Progenitor cell of endocrine pancreas (in vitro differentiated cells): ENCODE data around the gene IFI6. TPM values are rescaled to one million over a fixed set of nuclear protein-coding genes. Genes with fewer than 3 reads are reported as not detected.
A peak's percentile ranks its signal among the peaks of the same experiment; 100 is the strongest.
"Not testable (repeated sequence)": the region's sequence is repeated elsewhere in the genome, so short reads cannot be mapped to it uniquely, and the experiment has no call there.

ENCODE experiments used
- DNase-seq: peaks from one replicate; pipeline ENCODE4 v3.0.0; 2021; ENCODE audit warnings: low spot score; ENCODE audit not compliant: unreplicated experiment
- H3K27ac Mint-ChIP-seq: 2 replicates; pipeline ENCODE4 v1.8.0; 2021; ENCODE audit warnings: mild to moderate bottlenecking, moderate library complexity, mixed read lengths
- H3K27me3 Mint-ChIP-seq: 2 replicates; pipeline ENCODE4 v1.8.0; 2021; ENCODE audit warnings: mixed read lengths
- H3K36me3 Mint-ChIP-seq: 2 replicates; pipeline ENCODE4 v1.8.0; 2022; ENCODE audit warnings: mixed read lengths; ENCODE audit not compliant: insufficient read depth
- H3K4me1 Mint-ChIP-seq: 2 replicates; pipeline ENCODE4 v1.8.0; 2021; ENCODE audit warnings: low read depth, mixed read lengths
- H3K4me3 Mint-ChIP-seq: 2 replicates; pipeline ENCODE4 v1.8.0; 2021; ENCODE audit warnings: low read depth, mild to moderate bottlenecking, moderate library complexity, mixed read lengths
- H3K9me3 Mint-ChIP-seq: 2 replicates; pipeline ENCODE4 v1.8.0; 2021; ENCODE audit warnings: low read depth, mixed read lengths
- CTCF ChIP-seq: fragments of 200-600 bp; sonication (generic); IDR thresholded peaks from one replicate; pipeline ENCODE4 v1.5.0; 2021; ENCODE audit warnings: antibody characterized with exemption, mild to moderate bottlenecking; ENCODE audit not compliant: unreplicated experiment
- total RNA-seq: library from RNA; stranded (reverse); gene quantifications from 2 replicates; pipeline ENCODE4 v1.2.1, GENCODE V29; 2021

The IFI6 gene
- total RNA-seq, 1 donor from 2014 or later: 4.4 TPM

GRCh38 chr1:27633640-27634176 is 38.3 kb downstream of the IFI6 start:
- no peak for DNase-seq
- Mint-ChIP-seq H3K9me3 (no peaks in the 10 kb centered on the region), H3K4me3 (peak overlapping the region; percentile 50), H3K4me1 (no peaks in the 10 kb centered on the region), H3K36me3 (no peaks in the 10 kb centered on the region), H3K27me3 (peaks cover 71% of the 10 kb centered on the region), H3K27ac (no peak overlapping the region)
- no peak for TF ChIP-seq CTCF

- no peak for DNase-seq
- Mint-ChIP-seq H3K4me3 (no peak overlapping the region), H3K36me3 (no peaks in the 10 kb centered on the region), H3K27ac (no peak overlapping the region), H3K9me3 (no peaks in the 10 kb centered on the region), H3K4me1 (no peaks in the 10 kb centered on the region), H3K27me3 (peaks cover 75% of the 10 kb centered on the region)
- no peak for TF ChIP-seq CTCF
Measured at GRCh38 chr1:27633298-27633610, 38.7 kb downstream of the IFI6 start.

- H3K9me3 Mint-ChIP-seq: no peaks in the 10 kb centered on the region
- no peaks in the 10 kb centered on the region for H3K36me3 Mint-ChIP-seq
- H3K4me3 Mint-ChIP-seq: no peak overlapping the region
- H3K27ac Mint-ChIP-seq: no peak overlapping the region
- TF ChIP-seq CTCF: no peak
- DNase-seq: no peak
- peaks cover 70% of the 10 kb centered on the region for H3K27me3 Mint-ChIP-seq
- H3K4me1 Mint-ChIP-seq: no peaks in the 10 kb centered on the region
Measured at GRCh38 chr1:27632387-27633297, 39.4 kb downstream of the IFI6 start.

- Mint-ChIP-seq H3K4me3 (no peak overlapping the region), H3K36me3 (no peaks in the 10 kb centered on the region), H3K4me1 (no peaks in the 10 kb centered on the region), H3K9me3 (no peaks in the 10 kb centered on the region), H3K27me3 (peaks cover 61% of the 10 kb centered on the region), H3K27ac (no peak overlapping the region)
- TF ChIP-seq CTCF: no peak
- no peak for DNase-seq
Measured at GRCh38 chr1:27630859-27631491, 41.0 kb downstream of the IFI6 start.

GRCh38 chr1:27628712-27629111 is 43.3 kb downstream of the IFI6 start:
- no peak overlapping the region for H3K27ac Mint-ChIP-seq
- no peaks in the 10 kb centered on the region for H3K36me3 Mint-ChIP-seq
- H3K9me3 Mint-ChIP-seq: no peaks in the 10 kb centered on the region
- TF ChIP-seq CTCF: no peak
- no peak overlapping the region for H3K4me3 Mint-ChIP-seq
- H3K27me3 Mint-ChIP-seq: peaks cover 50% of the 10 kb centered on the region
- no peak for DNase-seq
- H3K4me1 Mint-ChIP-seq: no peaks in the 10 kb centered on the region

GRCh38 chr1:27627733-27628132 is 44.3 kb downstream of the IFI6 start:
- peaks cover 40% of the 10 kb centered on the region for H3K27me3 Mint-ChIP-seq
- DNase-seq, H3K4me3 Mint-ChIP-seq, H3K9me3 Mint-ChIP-seq, H3K27ac Mint-ChIP-seq, H3K36me3 Mint-ChIP-seq, H3K4me1 Mint-ChIP-seq: not testable (repeated sequence)
